ENCODE results near the gene ZNF385B.

Gene ZNF385B

GRCh38 chr2:179855673-179856072, 5.7 kb downstream of the ZNF385B start:
- no peak for DNase-seq (ENCODE audit: low read depth)

GRCh38 chr2:179854891-179855290, 6.5 kb downstream of the ZNF385B start:
- DNase-seq (ENCODE audit: low read depth): no peak

GRCh38 chr2:179853108-179853507, 8.3 kb downstream of the ZNF385B start:
- DNase-seq (ENCODE audit: low read depth): no peak

GRCh38 chr2:179850188-179850587, 11.2 kb downstream of the ZNF385B start:
- no peak for DNase-seq (ENCODE audit: low read depth)

- no peak for DNase-seq (ENCODE audit: low read depth)
Measured at GRCh38 chr2:179849719-179850118, 11.7 kb downstream of the ZNF385B start.

- no peak for DNase-seq (ENCODE audit: low read depth)
Measured at GRCh38 chr2:179843541-179843940, 17.9 kb downstream of the ZNF385B start.

GRCh38 chr2:179842498-179843153, 18.8 kb downstream of the ZNF385B start:
- DNase-seq (ENCODE audit: low read depth): no peak

GRCh38 chr2:179840840-179841239, 20.6 kb downstream of the ZNF385B start:
- no peak for DNase-seq (ENCODE audit: low read depth)

- DNase-seq (ENCODE audit: low read depth): no peak
Measured at GRCh38 chr2:179837408-179837807, 24.0 kb downstream of the ZNF385B start.

- DNase-seq (ENCODE audit: low read depth): no peak
Measured at GRCh38 chr2:179830043-179830787, 31.2 kb downstream of the ZNF385B start.

- DNase-seq (ENCODE audit: low read depth): no peak
Measured at GRCh38 chr2:179826297-179826696, 35.1 kb downstream of the ZNF385B start.

GRCh38 chr2:179825494-179825893, 35.9 kb downstream of the ZNF385B start:
- DNase-seq (ENCODE audit: low read depth): no peak

- DNase-seq (ENCODE audit: low read depth): no peak
Measured at GRCh38 chr2:179824961-179825360, 36.5 kb downstream of the ZNF385B start.

GRCh38 chr2:179822540-179822939, 38.9 kb downstream of the ZNF385B start:
- no peak for DNase-seq (ENCODE audit: low read depth)

- DNase-seq (ENCODE audit: low read depth): no peak
Measured at GRCh38 chr2:179818546-179818945, 42.9 kb downstream of the ZNF385B start.

- DNase-seq (ENCODE audit: low read depth): no peak
Measured at GRCh38 chr2:179817181-179817841, 44.1 kb downstream of the ZNF385B start.

GRCh38 chr2:179814050-179814449, 47.4 kb downstream of the ZNF385B start:
- DNase-seq (ENCODE audit: low read depth): no peak

- no peak for DNase-seq (ENCODE audit: low read depth)
Measured at GRCh38 chr2:179812501-179812900, 48.9 kb downstream of the ZNF385B start.

- DNase-seq (ENCODE audit: low read depth): no peak
Measured at GRCh38 chr2:179811042-179811441, 50.4 kb downstream of the ZNF385B start.

- DNase-seq (ENCODE audit: low read depth): no peak
Measured at GRCh38 chr2:179809606-179810005, 51.8 kb downstream of the ZNF385B start.

- no peak for DNase-seq (ENCODE audit: low read depth)
Measured at GRCh38 chr2:179805001-179805400, 56.4 kb downstream of the ZNF385B start.

- no peak for DNase-seq (ENCODE audit: low read depth)
Measured at GRCh38 chr2:179804206-179804605, 57.2 kb downstream of the ZNF385B start.

Data from T-helper 22 cell (primary cell).